Fibroblast of skin of right quadriceps (primary cell): ENCODE measurements around the gene PCP2.

Source experiments
- DNase-seq: peaks from one replicate; pipeline ENCODE4 v3.0.0-alpha.2; 2013

Gene PCP2

DNA sequence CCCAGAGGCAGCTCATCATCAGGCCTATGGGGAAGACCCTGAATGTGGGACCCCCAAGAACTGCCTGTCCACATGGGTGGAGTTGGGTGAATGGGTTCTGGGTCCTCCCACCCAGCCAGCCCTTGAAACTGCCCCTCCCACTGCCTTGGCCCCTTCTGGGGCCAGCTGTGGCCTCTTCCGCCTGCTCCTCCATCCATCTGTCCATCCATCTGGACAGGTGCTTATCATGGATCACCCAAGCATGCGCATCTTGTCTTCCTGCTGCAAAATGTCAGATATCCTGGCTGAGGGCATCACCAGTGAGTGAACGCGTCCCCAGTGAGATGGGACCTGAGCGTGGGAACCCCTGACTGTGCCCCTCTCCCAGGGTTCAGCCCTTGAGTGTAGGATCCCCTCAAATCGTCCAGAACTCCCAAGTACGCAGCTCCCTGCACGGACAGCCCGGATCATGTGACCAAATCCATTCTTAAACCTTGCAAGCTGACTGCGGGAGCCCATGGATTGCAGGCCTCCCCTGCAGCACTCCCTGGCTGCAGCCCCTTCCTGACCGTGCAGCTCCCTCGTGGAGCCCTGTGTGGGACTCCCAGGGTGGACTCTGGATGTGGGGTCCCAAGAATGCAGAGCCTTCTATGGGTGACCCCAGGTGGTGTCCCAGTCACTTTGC, 5.4 kb upstream of the PCP2 start:
- no peak for DNase-seq

GRCh38 chr19:7637374-7638256, 4.1 kb upstream of the PCP2 start:
- DNase-seq, result no peak

- no peak for DNase-seq
Measured at GRCh38 chr19:7636691-7637373, 3.3 kb upstream of the PCP2 start, which contains the start of gene STXBP2. STXBP2 (plus strand) TSS chr19:7637110; CDS start chr19:7637150, 40 bp downstream.

DNA sequence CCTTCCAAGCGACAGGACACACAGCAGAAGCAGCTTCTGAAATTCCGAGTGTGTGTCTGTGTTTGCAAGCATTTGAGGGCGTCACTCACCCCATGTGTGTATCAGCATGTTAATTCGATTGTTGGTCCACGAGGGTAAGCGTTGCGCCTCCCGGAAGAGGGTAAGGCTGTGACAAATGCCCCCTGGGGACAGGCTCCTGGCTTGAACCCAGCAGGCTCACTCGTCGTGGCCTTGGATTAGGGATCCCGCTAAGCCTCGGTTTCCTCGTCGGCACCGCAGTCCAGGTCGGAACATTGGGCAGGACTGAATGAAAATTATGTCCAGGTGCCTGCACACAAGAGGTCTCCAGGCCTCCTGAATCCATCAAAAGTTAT, 2.8 kb upstream of the PCP2 start:
- DNase-seq, result no peak

DNA sequence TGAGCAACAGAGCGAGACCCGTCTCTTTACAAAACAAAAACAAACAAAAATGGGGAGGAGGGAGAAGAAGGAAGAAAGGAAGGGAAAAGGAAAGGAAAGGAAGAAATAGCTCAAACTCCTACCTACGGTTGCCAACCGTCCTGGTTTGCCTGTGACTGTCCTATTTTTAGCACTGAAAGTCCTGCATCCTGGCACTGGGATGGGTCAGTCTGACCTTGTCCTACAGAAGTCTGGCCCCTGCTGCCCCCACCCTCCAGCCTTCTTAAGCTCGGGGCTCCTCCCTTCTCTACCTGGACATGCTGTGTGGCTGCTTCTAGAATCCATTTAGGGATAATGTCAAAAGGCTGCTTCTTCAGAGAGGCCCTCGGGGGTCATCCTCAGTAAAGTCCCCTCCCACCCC, 2.2 kb upstream of the PCP2 start:
- DNase-seq, result no peak

DNA sequence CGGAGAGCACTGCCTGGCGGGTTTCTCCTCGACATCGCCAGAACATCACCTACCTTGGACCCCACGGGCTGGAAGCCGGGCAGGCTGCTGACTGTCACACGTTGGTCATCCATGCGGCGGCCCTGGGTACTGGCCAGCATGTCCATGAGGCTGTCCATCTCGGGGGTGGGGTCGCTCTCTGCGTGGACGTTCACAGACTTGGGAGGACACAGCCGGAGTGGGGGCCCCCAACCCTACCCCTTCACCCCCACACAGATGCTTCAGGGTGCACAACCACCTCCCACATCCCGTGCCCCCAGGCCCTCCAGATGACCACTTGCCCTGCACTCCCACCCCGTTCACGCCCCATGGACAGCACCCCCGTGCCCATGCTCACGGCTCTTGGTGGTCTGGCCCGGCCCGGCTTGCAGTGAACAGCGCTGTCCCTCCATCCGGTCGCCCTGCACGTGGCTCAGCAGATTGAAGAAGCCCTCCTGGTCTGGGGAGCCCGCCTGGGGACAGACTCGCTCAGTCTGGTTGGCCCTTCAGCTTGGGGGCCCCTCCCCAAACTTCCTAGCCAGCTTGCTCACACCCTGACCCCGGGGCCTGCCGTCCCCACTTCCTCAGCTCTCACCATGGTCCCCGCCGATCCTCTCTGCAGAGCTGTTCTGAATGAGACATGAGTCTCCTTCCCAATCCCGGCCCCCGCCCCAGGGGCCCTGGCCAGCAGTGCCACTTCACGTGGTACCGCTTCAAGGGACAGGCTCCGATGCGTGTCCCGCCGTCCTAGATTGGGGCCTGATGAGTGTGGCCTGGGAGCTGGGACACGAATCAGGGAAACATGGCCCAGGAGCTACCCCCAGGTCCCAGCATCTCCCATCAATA, 947 bp downstream of the PCP2 start:
- no peak for DNase-seq

- DNase-seq, result no peak
Measured at GRCh38 chr19:7631577-7631976, 1.9 kb downstream of the PCP2 start.

- DNase-seq, result peak; percentile 99
Measured at GRCh38 chr19:7629347-7630054, 4.0 kb downstream of the PCP2 start, which contains the start of the genes PET100 and XAB2. PET100 (plus strand) TSS chr19:7629793; CDS start chr19:7629834, 41 bp downstream. XAB2 (minus strand) TSS chr19:7629545; CDS start chr19:7629527, 18 bp downstream.

GRCh38 chr19:7628589-7629311, 4.8 kb downstream of the PCP2 start:
- DNase-seq, result no peak

- DNase-seq, result no peak
Measured at GRCh38 chr19:7627166-7627565, 6.4 kb downstream of the PCP2 start.

GRCh38 chr19:7625763-7626372, 7.7 kb downstream of the PCP2 start:
- no peak for DNase-seq

DNA sequence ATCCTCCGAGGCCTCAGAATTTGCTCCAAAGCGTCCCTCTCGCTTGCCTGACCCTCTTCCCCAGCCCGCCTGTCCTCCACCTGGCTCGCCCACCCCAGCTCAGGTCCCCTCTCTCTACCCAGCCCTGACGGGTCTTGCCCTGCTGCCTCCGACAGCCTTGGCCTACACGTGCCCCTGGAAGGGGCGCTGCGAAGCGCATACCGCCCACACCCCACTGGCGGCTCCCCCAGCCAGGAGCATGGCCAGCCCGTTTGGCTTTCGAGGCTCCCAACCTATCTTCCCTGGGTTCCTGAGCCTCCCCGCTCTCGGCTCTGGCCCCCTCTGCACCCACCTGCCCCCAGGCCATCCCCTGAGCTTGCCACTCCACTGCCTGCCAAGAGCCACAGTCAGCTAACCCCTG, 8.7 kb downstream of the PCP2 start:
- DNase-seq, result no peak

- DNase-seq, result no peak
Measured at GRCh38 chr19:7623725-7624603, 9.6 kb downstream of the PCP2 start.

DNA sequence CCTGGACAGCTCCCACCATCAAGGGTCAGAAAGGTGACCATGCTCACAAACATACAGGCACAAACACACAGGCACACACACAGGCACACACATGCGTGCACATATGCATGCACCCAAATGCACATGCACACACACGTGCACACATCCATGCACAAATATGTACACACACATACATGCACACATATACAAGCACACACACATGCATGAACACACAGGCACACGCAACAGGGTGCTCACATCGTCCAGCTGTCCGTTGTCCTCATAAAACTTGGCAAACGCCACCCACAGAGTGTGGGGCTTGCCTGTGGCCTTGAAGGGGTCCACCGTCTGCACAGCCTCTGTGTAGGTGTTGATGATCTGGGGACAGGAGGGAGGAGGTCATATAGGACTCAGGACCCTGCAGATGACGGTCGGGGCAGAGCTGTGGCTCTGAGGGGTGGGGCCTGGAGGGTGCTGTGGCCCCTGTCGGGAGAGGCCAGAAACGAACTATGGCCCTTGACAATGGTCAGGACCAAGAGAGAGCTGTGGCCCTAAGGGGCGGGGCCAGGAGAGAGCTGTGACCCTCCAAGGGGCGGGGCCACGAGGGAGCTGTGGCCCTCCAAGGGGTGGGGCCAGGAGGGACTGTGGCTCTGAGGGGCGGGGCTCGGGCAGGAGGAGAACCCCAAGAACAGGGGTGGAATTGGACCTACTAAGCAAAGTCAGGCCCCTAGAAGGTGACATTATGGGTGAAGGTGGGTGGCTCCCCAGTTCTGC, 10.4 kb downstream of the PCP2 start:
- DNase-seq, result no peak

DNA sequence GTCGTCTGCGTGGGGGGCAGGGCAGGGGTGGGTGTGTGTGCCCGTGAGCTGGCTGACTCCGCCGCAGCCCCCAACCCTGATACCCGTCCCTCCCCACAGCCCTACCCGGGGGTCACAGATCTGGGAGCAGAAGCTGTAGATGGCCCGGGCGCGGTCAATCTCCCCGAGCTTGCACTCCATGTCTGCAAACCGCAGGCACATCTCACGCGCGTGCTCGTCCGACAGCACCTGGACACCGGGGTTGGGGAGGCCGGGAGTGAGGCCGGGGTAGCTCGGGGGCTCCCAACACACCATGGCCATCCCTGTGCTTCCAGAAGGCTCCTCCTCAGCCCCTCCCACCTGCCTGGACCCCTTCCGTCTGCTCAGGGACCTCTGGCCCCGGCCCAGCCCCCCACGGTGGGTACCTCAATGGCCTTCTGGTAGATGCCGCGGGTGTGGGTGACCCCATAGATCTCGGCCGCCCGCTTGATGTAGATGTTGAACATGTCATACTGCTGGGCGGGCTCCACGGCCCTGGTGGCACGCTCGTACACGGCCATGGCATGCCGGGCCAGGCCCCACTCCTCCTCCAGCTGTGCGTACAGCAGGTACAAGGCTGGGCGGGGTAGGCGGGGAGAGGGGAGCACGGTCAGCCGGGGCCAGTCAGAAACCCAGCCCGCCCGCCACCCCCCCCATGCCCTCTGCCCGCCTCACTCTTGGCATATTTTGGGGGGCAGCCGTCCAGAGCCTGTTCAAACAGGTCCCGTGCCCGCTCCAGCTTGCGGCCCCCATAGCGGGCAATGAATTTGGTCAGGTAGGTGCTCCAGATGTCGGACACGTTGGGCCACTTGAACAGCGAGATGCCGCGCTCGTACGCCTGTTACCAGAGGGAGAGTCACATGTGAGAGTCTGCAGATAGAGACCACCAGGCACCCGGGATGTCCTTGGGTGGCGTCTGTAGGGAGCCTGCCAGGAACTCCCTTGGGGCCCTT, 12.8 kb downstream of the PCP2 start:
- DNase-seq, result no peak

DNA sequence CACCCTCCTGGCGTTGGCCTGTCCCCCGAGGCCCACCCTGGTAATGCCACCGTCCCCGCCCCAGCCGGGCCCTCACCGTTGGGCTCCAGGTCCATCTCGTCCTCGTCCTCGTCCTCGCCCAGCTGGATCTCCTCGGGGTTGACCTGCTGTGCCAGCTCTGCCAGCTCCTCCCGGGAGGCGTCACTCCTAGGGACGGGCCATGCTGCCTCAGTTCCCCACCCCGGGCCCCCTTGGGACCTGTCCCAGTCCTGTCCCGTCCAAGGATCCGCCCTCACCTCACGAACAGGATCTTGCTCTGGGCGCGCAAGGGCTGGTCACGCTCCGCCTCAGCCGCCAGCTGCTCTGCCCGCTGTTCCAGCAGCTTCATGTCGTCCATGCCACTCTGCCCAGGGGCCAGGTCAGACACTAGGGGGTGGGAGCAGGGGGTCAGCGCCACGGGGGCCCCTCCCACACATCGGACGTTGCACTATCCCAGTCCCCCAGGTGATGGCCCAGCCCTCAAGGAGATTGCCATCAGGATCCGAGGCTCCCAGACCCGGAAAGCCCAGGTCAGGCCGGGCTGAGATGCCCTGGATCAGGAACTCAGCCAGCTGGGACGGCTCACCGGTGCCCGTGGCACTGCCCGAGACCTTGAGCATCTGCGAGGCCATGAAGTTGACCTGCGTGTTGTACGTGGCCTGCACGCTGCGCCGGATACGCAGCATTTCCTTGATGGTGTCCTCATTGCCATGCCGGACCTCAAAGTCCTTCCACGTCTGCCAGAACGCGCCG, 13.7 kb downstream of the PCP2 start:
- DNase-seq, result no peak
